Uterus (tissue), 4 donors: ENCODE results near the gene PHYH. TPM values are rescaled to one million over a fixed set of nuclear protein-coding genes. Genes with fewer than 3 reads are reported as not detected.
"Not testable (repeated sequence)": the region's sequence is repeated elsewhere in the genome, so short reads cannot be mapped to it uniquely, and the experiment has no call there.

ENCODE experiments used
- DNase-seq, 2 donors: peaks; one replicate each; pipeline ENCODE4 v3.0.0-alpha.2; 2019 to 2020
- H3K27ac ChIP-seq, 2 donors: fragments of 200-600 bp; sonication (generic); 1 replicate in 1 of 2; 2 replicates in 1 of 2; pipeline ENCODE4 v1.5.1; 2016 to 2018
- H3K27me3 ChIP-seq, 2 donors: fragments of 200-600 bp; sonication (generic); one replicate each; pipeline ENCODE4 v1.5.1; 2018 to 2019; ENCODE audit warnings: control low read depth in 1 of 2
- H3K36me3 ChIP-seq, 2 donors: fragments of 200-600 bp; sonication (generic); one replicate each; pipeline ENCODE4 v1.5.1; 2019; ENCODE audit warnings: control low read depth in 1 of 2
- H3K4me1 ChIP-seq, 2 donors: fragments of 200-600 bp; sonication (generic); one replicate each; pipeline ENCODE4 v1.5.1; 2018 to 2019; ENCODE audit warnings: control low read depth in 1 of 2
- H3K4me3 ChIP-seq, 2 donors: fragments of 200-600 bp; sonication (generic); 1 replicate in 1 of 2; 2 replicates in 1 of 2; pipeline ENCODE4 v1.5.1; 2018 to 2019; ENCODE audit warnings: mild to moderate bottlenecking in 1 of 2
- H3K9me3 ChIP-seq, 2 donors: fragments of 200-600 bp; sonication (generic); one replicate each; pipeline ENCODE4 v1.5.1; 2019; ENCODE audit warnings: control low read depth in 1 of 2
- CTCF ChIP-seq, 4 experiments: fragments of 200-600 bp in 2 of 4; fragments of 450-650 bp in 2 of 4; sonication (generic) in 2 of 4; IDR thresholded peaks; one replicate each; pipeline ENCODE4 v1.5.1; 2016 to 2019; ENCODE audit warnings: antibody characterized with exemption in 4 of 4, mild to moderate bottlenecking in 2 of 4, moderate library complexity in 1 of 4
- POLR2A ChIP-seq, 2 donors: fragments of 450-650 bp; IDR thresholded peaks; one replicate each; pipeline ENCODE4 v1.6.1; 2016; ENCODE audit warnings: antibody characterized with exemption in 2 of 2, mild to moderate bottlenecking in 1 of 2, moderate library complexity in 1 of 2
- intact Hi-C: fragments of 100-400 bp; cut with DNase I; formaldehyde crosslinking; loops from one replicate; pipeline ENCODE4 v1.15.1; 2023; ENCODE audit warnings: low total_unique reads
- total RNA-seq, 4 donors: library from RNA; depleted of rRNA in 3 of 4; stranded (reverse); fragments of >200 nt in 3 of 4; gene quantifications; one replicate each; pipeline versions ENCODE4 v1.1.0 to v1.2.4, GENCODE V29; 2014 to 2023
- donor health status: DM: yes; HTN: yes; CAD: no.

PHYH gene
- total RNA-seq, 4 donors from 2014 or later = 21.8 to 94.1 (median 23.5) TPM

GRCh38 chr10:13337827-13338196, 37.9 kb upstream of the PHYH start:
- Histone ChIP-seq H3K4me1 (no peaks in the 10 kb centered on the region), H3K27me3 (no peaks in the 10 kb centered on the region), H3K36me3 (no peaks in the 10 kb centered on the region), H3K27ac (no peak overlapping the region), H3K4me3 (no peak overlapping the region), H3K9me3 (no peaks in the 10 kb centered on the region)
- TF ChIP-seq POLR2A (IDR thresholded peaks at IDR 0.05) (no peak), CTCF (IDR thresholded peaks at IDR 0.05) (no peak)
- intact Hi-C loops = no loop called here
- DNase-seq = no peak

GRCh38 chr10:13337128-13337826, 37.4 kb upstream of the PHYH start:
- no peak for DNase-seq
- no peaks in the 10 kb centered on the region for H3K4me1 ChIP-seq

GRCh38 chr10:13335881-13336280, 36.0 kb upstream of the PHYH start:
- Histone ChIP-seq H3K36me3 (no peaks in the 10 kb centered on the region), H3K27ac (no peak overlapping the region), H3K9me3 (no peaks in the 10 kb centered on the region), H3K4me3 (no peak overlapping the region), H3K4me1 (no peaks in the 10 kb centered on the region), H3K27me3 (no peaks in the 10 kb centered on the region)
- intact Hi-C loops = no loop called here
- no peak for DNase-seq
- no peak for TF ChIP-seq CTCF (IDR thresholded peaks at IDR 0.05)
- no peak for TF ChIP-seq POLR2A (IDR thresholded peaks at IDR 0.05)

More at GRCh38 chr10:13337128-13337826, 37.4 kb upstream of the PHYH start:
- no peaks in the 10 kb centered on the region for H3K36me3 ChIP-seq
- no peak overlapping the region for H3K27ac ChIP-seq
- TF ChIP-seq POLR2A (IDR thresholded peaks at IDR 0.05) = no peak
- TF ChIP-seq CTCF (IDR thresholded peaks at IDR 0.05) = no peak
- intact Hi-C loops = no loop called here
- no peaks in the 10 kb centered on the region for H3K27me3 ChIP-seq
- no peak overlapping the region for H3K4me3 ChIP-seq
- no peaks in the 10 kb centered on the region for H3K9me3 ChIP-seq

- no peak overlapping the region for H3K4me3 ChIP-seq
- H3K4me1 ChIP-seq = no peaks in the 10 kb centered on the region
- no peak overlapping the region for H3K27ac ChIP-seq
- no peaks in the 10 kb centered on the region for H3K27me3 ChIP-seq
- H3K36me3 ChIP-seq = no peaks in the 10 kb centered on the region
- no peak for DNase-seq
- TF ChIP-seq CTCF (IDR thresholded peaks at IDR 0.05) (no peak), POLR2A (IDR thresholded peaks at IDR 0.05) (no peak)
- intact Hi-C loops = no loop called here
- no peaks in the 10 kb centered on the region for H3K9me3 ChIP-seq
Measured at GRCh38 chr10:13334556-13334955, 34.7 kb upstream of the PHYH start.

GRCh38 chr10:13331646-13332045, 31.8 kb upstream of the PHYH start:
- no peak for TF ChIP-seq POLR2A (IDR thresholded peaks at IDR 0.05)
- no peak for TF ChIP-seq CTCF (IDR thresholded peaks at IDR 0.05)
- no peaks in the 10 kb centered on the region for H3K36me3 ChIP-seq
- H3K27ac ChIP-seq = no peak overlapping the region
- intact Hi-C loops = no loop called here
- H3K27me3 ChIP-seq = no peaks in the 10 kb centered on the region
- no peaks in the 10 kb centered on the region for H3K9me3 ChIP-seq
- no peak for DNase-seq
- no peaks in the 10 kb centered on the region for H3K4me1 ChIP-seq
- no peak overlapping the region for H3K4me3 ChIP-seq

- H3K36me3 ChIP-seq, H3K4me3 ChIP-seq, intact Hi-C loops, H3K9me3 ChIP-seq, H3K27ac ChIP-seq, H3K4me1 ChIP-seq, H3K27me3 ChIP-seq, DNase-seq: not testable (repeated sequence)
Measured at GRCh38 chr10:13330980-13331379, 31.1 kb upstream of the PHYH start.
